ENCODE results near the gene C21orf58.
A peak's percentile ranks its signal among the peaks of the same experiment; 100 is the strongest.

The C21orf58 gene

GRCh38 chr21:46254208-46254975, 69.3 kb downstream of the C21orf58 start:
- no peak for DNase-seq

- DNase-seq = peak; percentile 54
Measured at GRCh38 chr21:46253610-46254124, 70.0 kb downstream of the C21orf58 start.

- DNase-seq = no peak
Measured at GRCh38 chr21:46252840-46253239, 70.8 kb downstream of the C21orf58 start.

All from NCI-H2107 (cell line).